22Rv1 (cell line): ENCODE data around the gene RPS27.

Experiments
- CTCF ChIP-seq: fragments of 450-650 bp; IDR thresholded peaks from 2 replicates; pipeline ENCODE4 v1.5.1; 2017; ENCODE audit warnings: mild to moderate bottlenecking
- ZFX ChIP-seq: fragments of 450-650 bp; IDR thresholded peaks from 2 replicates; pipeline ENCODE4 v1.6.1; 2017; ENCODE audit warnings: antibody characterized with exemption, borderline replicate concordance

GRCh38 chr1:153954826-153955225, 35.7 kb upstream of the RPS27 start:
- no peak for TF ChIP-seq ZFX
- no peak for TF ChIP-seq CTCF
